Common myeloid progenitor, CD34-positive (primary cell): ENCODE data around the gene ME1.
"Not testable (repeated sequence)": the region's sequence is repeated elsewhere in the genome, so short reads cannot be mapped to it uniquely, and the experiment has no call there.

Experiments
- CTCF ChIA-PET: fragments of 350-600 bp; sonication (Branson Sonifier 250); formaldehyde crosslinking; loops from one replicate; lab custom pipeline; 2021; ENCODE audit warnings: antibody characterized with exemption; lab: Charles Lee
- POLR2A ChIA-PET: fragments of 350-600 bp; sonication (Branson Sonifier 250); formaldehyde crosslinking; loops from one replicate; lab custom pipeline; 2021; ENCODE audit warnings: antibody characterized with exemption; lab: Charles Lee
- DNase-seq, 3 donors: peaks; one replicate each; pipeline versions ENCODE4 v3.0.0 to v3.0.0-alpha.2; 2013
- H3K27ac ChIP-seq, 2 experiments: 1 replicate in 1 of 2; 2 replicates in 1 of 2; pipeline ENCODE4 v1.7.0; 2013; ENCODE audit warnings: inconsistent platforms in 2 of 2, low read length in 2 of 2, mild to moderate bottlenecking in 2 of 2, low read depth in 1 of 2, moderate library complexity in 1 of 2; ENCODE audit not compliant: severe bottlenecking in 2 of 2, insufficient read depth in 1 of 2, poor library complexity in 1 of 2
- H3K27me3 ChIP-seq, 5 experiments: replicated peaks in 2 of 5; 1 replicate in 3 of 5; 2 replicates in 2 of 5; pipeline versions ENCODE4 v1.6.1 to v1.7.0; 2013; ENCODE audit warnings: low read length in 4 of 5, mild to moderate bottlenecking in 2 of 5, moderate library complexity in 2 of 5, inconsistent platforms in 1 of 5; ENCODE audit not compliant: insufficient read depth in 5 of 5, control insufficient read depth in 4 of 5
- H3K36me3 ChIP-seq, 4 experiments: 1 replicate in 2 of 4; 2 replicates in 2 of 4; pipeline versions ENCODE4 v1.6.1 to v1.7.0; 2013; ENCODE audit warnings: low read length in 3 of 4, control low read depth in 1 of 4, mild to moderate bottlenecking in 1 of 4; ENCODE audit not compliant: control insufficient read depth in 4 of 4, insufficient read depth in 4 of 4
- H3K4me1 ChIP-seq, 4 experiments: 1 replicate in 3 of 4; 2 replicates in 1 of 4; pipeline versions ENCODE4 v1.6.1 to v1.7.1; 2013; ENCODE audit warnings: low read length in 3 of 4, mild to moderate bottlenecking in 3 of 4, control low read depth in 1 of 4, inconsistent platforms in 1 of 4, moderate library complexity in 1 of 4; ENCODE audit not compliant: control insufficient read depth in 4 of 4, insufficient read depth in 4 of 4; ENCODE audit errors: control extremely low read depth in 1 of 4
- H3K4me3 ChIP-seq, 7 experiments: 1 replicate in 4 of 7; 2 replicates in 3 of 7; pipeline versions ENCODE4 v1.5.1 to v1.7.0; 2013; ENCODE audit warnings: mild to moderate bottlenecking in 7 of 7, low read length in 6 of 7, moderate library complexity in 6 of 7, inconsistent platforms in 2 of 7, low read depth in 2 of 7, control low read depth in 1 of 7; ENCODE audit not compliant: insufficient read depth in 4 of 7, control insufficient read depth in 1 of 7; ENCODE audit errors: extremely low read depth in 1 of 7
- H3K9me3 ChIP-seq, 5 experiments: 1 replicate in 4 of 5; 2 replicates in 1 of 5; pipeline versions ENCODE4 v1.6.1 to v1.7.1; 2013; ENCODE audit warnings: low read length in 4 of 5, mild to moderate bottlenecking in 2 of 5, inconsistent platforms in 1 of 5, low read depth in 1 of 5, moderate library complexity in 1 of 5; ENCODE audit not compliant: control insufficient read depth in 4 of 5, insufficient read depth in 2 of 5; ENCODE audit errors: control extremely low read depth in 1 of 5
- WGBS: methylation state at CpG from one replicate; pipeline ENCODE4 v1.1.5; 2013; ENCODE audit not compliant: insufficient coverage; 5-methylcytosine and 5-hydroxymethylcytosine counted together

ME1 gene

GRCh38 chr6:83368577-83368976 lies 62.3 kb downstream of the ME1 start:
- POLR2A ChIA-PET, result no interaction called here
- Histone ChIP-seq H3K27me3 (no peaks in the 10 kb centered on the region), H3K4me1 (no peaks in the 10 kb centered on the region), H3K4me3 (no peak overlapping the region), H3K27ac (no peak overlapping the region), H3K36me3 (no peaks in the 10 kb centered on the region), H3K9me3 (peaks cover 0 to 2% (median 0%) of the 10 kb centered on the region in 5 experiments)
- no peak for DNase-seq
- CTCF ChIA-PET, result interaction anchor here (1.4 kb wide), 1 partner anchor 13 kb away, joined by 4 read pairs; no protein-coding TSS in a partner anchor

GRCh38 chr6:83367104-83367503 lies 63.7 kb downstream of the ME1 start:
- Histone ChIP-seq H3K4me1 (no peaks in the 10 kb centered on the region), H3K27ac (no peak overlapping the region), H3K4me3 (no peak overlapping the region), H3K36me3 (peaks cover 0 to 5% (median 0%) of the 10 kb centered on the region in 4 experiments), H3K27me3 (no peaks in the 10 kb centered on the region), H3K9me3 (peaks cover 0 to 2% (median 0%) of the 10 kb centered on the region in 5 experiments)
- no peak for DNase-seq
- POLR2A ChIA-PET, result no interaction called here
- CTCF ChIA-PET, result interaction anchor here (1.4 kb wide), 1 partner anchor 15 kb away, joined by 4 read pairs; no protein-coding TSS in a partner anchor
- 100% methylated on average over 1 of the region's 1 CpG for WGBS

- WGBS, result no CpG with 5 or more reads among the region's 1 CpG
- no peak overlapping the region for H3K4me3 ChIP-seq
- H3K9me3 ChIP-seq, result no peaks in the 10 kb centered on the region
- ChIA-PET CTCF (no interaction called here), POLR2A (no interaction called here)
- H3K36me3 ChIP-seq, result peaks cover 0 to 8% (median 0%) of the 10 kb centered on the region in 4 experiments
- no peaks in the 10 kb centered on the region for H3K4me1 ChIP-seq
- DNase-seq, result no peak
- H3K27me3 ChIP-seq, result no peaks in the 10 kb centered on the region
- no peak overlapping the region for H3K27ac ChIP-seq
Measured at GRCh38 chr6:83365931-83366330, 64.9 kb downstream of the ME1 start.

- H3K4me3 ChIP-seq, H3K27me3 ChIP-seq, H3K9me3 ChIP-seq, CTCF ChIA-PET, H3K27ac ChIP-seq, DNase-seq, H3K4me1 ChIP-seq, POLR2A ChIA-PET: not testable (repeated sequence)
- peaks cover 0 to 13% (median 0%) of the 10 kb centered on the region in 4 experiments for H3K36me3 ChIP-seq
- WGBS, result 95% methylated on average over 6 of the region's 6 CpGs
Measured at GRCh38 chr6:83362349-83362748, 68.5 kb downstream of the ME1 start.

- Histone ChIP-seq H3K36me3 (peaks cover 0 to 13% (median 0%) of the 10 kb centered on the region in 4 experiments), H3K4me1 (no peaks in the 10 kb centered on the region), H3K27me3 (no peaks in the 10 kb centered on the region), H3K4me3 (no peak overlapping the region), H3K27ac (no peak overlapping the region), H3K9me3 (peaks cover 0 to 9% (median 0%) of the 10 kb centered on the region in 5 experiments)
- WGBS, result 100% methylated on average over 3 of the region's 3 CpGs
- ChIA-PET POLR2A (no interaction called here), CTCF (no interaction called here)
- DNase-seq, result no peak
Measured at GRCh38 chr6:83359638-83360037, 71.2 kb downstream of the ME1 start.

GRCh38 chr6:83354747-83355146 lies 76.1 kb downstream of the ME1 start:
- Histone ChIP-seq H3K27me3 (no peaks in the 10 kb centered on the region), H3K4me3 (no peak overlapping the region), H3K4me1 (no peaks in the 10 kb centered on the region), H3K36me3 (peaks cover 0 to 7% (median 0%) of the 10 kb centered on the region in 4 experiments), H3K9me3 (peaks cover 0 to 4% (median 0%) of the 10 kb centered on the region in 5 experiments), H3K27ac (no peak overlapping the region)
- ChIA-PET POLR2A (no interaction called here), CTCF (no interaction called here)
- DNase-seq, result no peak
- WGBS, result no CpG with 5 or more reads among the region's 1 CpG

GRCh38 chr6:83352424-83353061 lies 78.3 kb downstream of the ME1 start:
- CTCF ChIA-PET, result no interaction called here
- Histone ChIP-seq H3K9me3 (no peaks in the 10 kb centered on the region), H3K27me3 (no peaks in the 10 kb centered on the region), H3K4me3 (no peak overlapping the region), H3K36me3 (peaks cover 0 to 2% (median 0%) of the 10 kb centered on the region in 4 experiments), H3K27ac (no peak overlapping the region), H3K4me1 (no peaks in the 10 kb centered on the region)
- DNase-seq, result no peak
- 100% methylated on average over 1 of the region's 3 CpGs for WGBS
- POLR2A ChIA-PET, result no interaction called here
